ENCODE measurements around the gene STOM. TPM values are rescaled to one million over a fixed set of nuclear protein-coding genes. Genes with fewer than 3 reads are reported as not detected.

The STOM gene
- total and polyA plus RNA-seq, 2 donors from 2014 or later = 165 to 229 TPM

- DNase-seq = no peak
- Histone ChIP-seq H3K4me3 (ENCODE audit: low read length in 3 of 3) (no peak overlapping the region), H3K9me3 (ENCODE audit: control insufficient read depth in 2 of 3, insufficient read depth in 1 of 3, low read length in 3 of 3) (no peaks in the 10 kb centered on the region), H3K9ac (ENCODE audit: low read length in 3 of 3) (no peak overlapping the region), H3K36me3 (ENCODE audit: control insufficient read depth in 2 of 3, insufficient read depth in 3 of 3, low read length in 3 of 3) (peaks cover 0 to 36% (median 23%) of the 10 kb centered on the region in 3 donors), H3K27ac (ENCODE audit: low read depth in 2 of 2, low read length in 2 of 2) (no peak overlapping the region), H3K27me3 (ENCODE audit: control insufficient read depth, insufficient read depth, low read length) (no peaks in the 10 kb centered on the region), H3K4me1 (ENCODE audit: control insufficient read depth in 2 of 3, insufficient read depth in 2 of 3, low read depth in 1 of 3, low read length in 3 of 3) (peaks cover 3 to 23% (median 12%) of the 10 kb centered on the region in 3 donors)
- TF ChIP-seq CTCF (IDR thresholded peaks at IDR 0.05; ENCODE audit: borderline replicate concordance, extremely low read depth, insufficient read depth) = no peak
- intact Hi-C loops (cut with DNase I) = no loop called here
- no peak for FAIRE-seq
These were observed 67.7 kb downstream of the STOM start for GRCh38 chr9:121302341-121302740.

GRCh38 chr9:121301881-121302286 is 68.2 kb downstream of the STOM start:
- DNase-seq = no peak
- H3K27ac ChIP-seq (ENCODE audit: low read depth in 2 of 2, low read length in 2 of 2) = no peak overlapping the region

GRCh38 chr9:121300283-121301119 is 69.5 kb downstream of the STOM start:
- Histone ChIP-seq H3K9ac (ENCODE audit: low read length in 3 of 3) (peak overlapping the region; percentile 2 to 85 (median 76)), H3K4me3 (ENCODE audit: low read length in 3 of 3) (peak overlapping the region; percentile 36 to 65 (median 64)), H3K27me3 (ENCODE audit: control insufficient read depth, insufficient read depth, low read length) (no peaks in the 10 kb centered on the region), H3K36me3 (ENCODE audit: control insufficient read depth in 2 of 3, insufficient read depth in 3 of 3, low read length in 3 of 3) (peaks cover 0 to 35% (median 23%) of the 10 kb centered on the region in 3 donors), H3K4me1 (ENCODE audit: control insufficient read depth in 2 of 3, insufficient read depth in 2 of 3, low read depth in 1 of 3, low read length in 3 of 3) (peaks cover 3 to 33% (median 24%) of the 10 kb centered on the region in 3 donors), H3K9me3 (ENCODE audit: control insufficient read depth in 2 of 3, insufficient read depth in 1 of 3, low read length in 3 of 3) (no peaks in the 10 kb centered on the region), H3K27ac (ENCODE audit: low read depth in 2 of 2, low read length in 2 of 2) (peak overlapping the region; percentile 13 to 33)
- no peak for FAIRE-seq
- TF ChIP-seq CTCF (IDR thresholded peaks at IDR 0.05; ENCODE audit: borderline replicate concordance, extremely low read depth, insufficient read depth) = no peak
- intact Hi-C loops (cut with DNase I) = no loop called here
- DNase-seq = peak in 1 of 5 donors; percentile 6

More at GRCh38 chr9:121301881-121302286, 68.2 kb downstream of the STOM start:
- no peak for FAIRE-seq
- intact Hi-C loops (cut with DNase I) = no loop called here
- Histone ChIP-seq H3K4me3 (ENCODE audit: low read length in 3 of 3) (no peak overlapping the region), H3K36me3 (ENCODE audit: control insufficient read depth in 2 of 3, insufficient read depth in 3 of 3, low read length in 3 of 3) (peaks cover 0 to 35% (median 23%) of the 10 kb centered on the region in 3 donors), H3K9me3 (ENCODE audit: control insufficient read depth in 2 of 3, insufficient read depth in 1 of 3, low read length in 3 of 3) (no peaks in the 10 kb centered on the region), H3K4me1 (ENCODE audit: control insufficient read depth in 2 of 3, insufficient read depth in 2 of 3, low read depth in 1 of 3, low read length in 3 of 3) (peaks cover 3 to 23% (median 12%) of the 10 kb centered on the region in 3 donors), H3K27me3 (ENCODE audit: control insufficient read depth, insufficient read depth, low read length) (no peaks in the 10 kb centered on the region), H3K9ac (ENCODE audit: low read length in 3 of 3) (no peak overlapping the region)
- TF ChIP-seq CTCF (IDR thresholded peaks at IDR 0.05; ENCODE audit: borderline replicate concordance, extremely low read depth, insufficient read depth) = no peak
